ENCODE data around the gene MAP2K5.

MAP2K5 gene

GRCh38 chr15:67843092-67843501, 300.6 kb downstream of the MAP2K5 start:
- DNase-seq: no peak

- no peak for DNase-seq
Measured at GRCh38 chr15:67843571-67844387, 301.3 kb downstream of the MAP2K5 start.

GRCh38 chr15:67845974-67846373, 303.5 kb downstream of the MAP2K5 start:
- no peak for DNase-seq

GRCh38 chr15:67849538-67849937, 307.0 kb downstream of the MAP2K5 start:
- no peak for DNase-seq

GRCh38 chr15:67850336-67850735, 307.8 kb downstream of the MAP2K5 start:
- no peak for DNase-seq

GRCh38 chr15:67850994-67851571, 308.6 kb downstream of the MAP2K5 start:
- no peak for DNase-seq

- no peak for DNase-seq
Measured at GRCh38 chr15:67852418-67852817, 309.9 kb downstream of the MAP2K5 start.

GRCh38 chr15:67853454-67853853, 311.0 kb downstream of the MAP2K5 start:
- no peak for DNase-seq

GRCh38 chr15:67854358-67854757, 311.9 kb downstream of the MAP2K5 start:
- no peak for DNase-seq

GRCh38 chr15:67855842-67856241, 313.3 kb downstream of the MAP2K5 start:
- DNase-seq: no peak
